Medulla oblongata (tissue), 1 donor: ENCODE data around the gene PIEZO2.

Source experiments
- DNase-seq: peaks from one replicate; pipeline ENCODE4 v3.0.0-alpha.2; 2015; ENCODE audit errors: extremely low spot score

PIEZO2 gene

DNA sequence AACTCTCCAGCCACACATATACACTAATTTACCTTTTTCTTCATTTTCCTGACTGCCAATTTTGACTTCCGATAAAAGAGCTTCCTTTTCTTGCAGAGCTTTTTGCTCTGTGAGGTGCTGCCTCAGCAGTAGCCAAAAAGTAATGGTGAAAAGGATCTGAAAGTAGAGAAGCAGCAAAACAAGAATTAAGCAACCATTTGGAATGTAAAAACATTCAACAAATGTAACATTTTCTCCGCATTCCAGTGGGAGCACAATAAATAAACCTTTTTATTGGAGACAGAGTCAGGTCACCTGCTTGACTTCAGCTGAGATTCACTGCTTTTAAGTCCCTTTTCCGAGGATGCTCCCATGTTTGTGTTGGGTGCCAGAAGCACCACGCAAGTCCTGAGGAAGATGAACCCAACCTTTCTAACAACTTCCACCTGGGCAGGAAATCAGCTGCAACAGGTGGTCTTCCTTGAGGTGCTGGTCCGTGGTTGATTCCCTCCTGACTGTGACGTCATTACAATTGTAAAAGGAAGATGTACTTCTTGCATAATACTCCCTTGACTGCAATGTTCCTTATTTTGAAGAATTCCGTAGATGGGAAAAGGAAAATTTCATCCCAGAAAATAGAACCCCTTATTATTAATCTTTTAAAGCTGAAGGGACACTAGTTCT is 358.1 kb downstream of the PIEZO2 start:
- DNase-seq = peak; percentile 53

DNA sequence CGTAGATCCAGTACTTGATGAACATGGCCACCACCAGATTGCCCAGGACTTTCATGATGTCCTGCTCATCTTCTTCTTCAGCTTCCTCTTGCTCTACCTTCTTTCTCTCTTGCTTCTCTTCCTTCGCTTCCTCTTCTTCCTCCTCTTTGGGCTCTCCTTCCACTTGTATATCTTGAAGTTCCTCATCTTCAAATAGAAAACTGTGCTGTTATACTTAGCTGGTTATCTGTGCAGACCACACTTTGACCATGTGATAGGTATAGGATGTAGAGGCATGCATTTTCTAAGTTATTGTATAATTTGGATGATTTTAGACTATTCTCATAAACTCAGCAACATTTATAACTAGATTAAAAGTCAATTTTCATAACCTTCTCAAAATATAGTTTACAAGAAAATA is 360.2 kb downstream of the PIEZO2 start:
- peak; percentile 31 for DNase-seq

DNA sequence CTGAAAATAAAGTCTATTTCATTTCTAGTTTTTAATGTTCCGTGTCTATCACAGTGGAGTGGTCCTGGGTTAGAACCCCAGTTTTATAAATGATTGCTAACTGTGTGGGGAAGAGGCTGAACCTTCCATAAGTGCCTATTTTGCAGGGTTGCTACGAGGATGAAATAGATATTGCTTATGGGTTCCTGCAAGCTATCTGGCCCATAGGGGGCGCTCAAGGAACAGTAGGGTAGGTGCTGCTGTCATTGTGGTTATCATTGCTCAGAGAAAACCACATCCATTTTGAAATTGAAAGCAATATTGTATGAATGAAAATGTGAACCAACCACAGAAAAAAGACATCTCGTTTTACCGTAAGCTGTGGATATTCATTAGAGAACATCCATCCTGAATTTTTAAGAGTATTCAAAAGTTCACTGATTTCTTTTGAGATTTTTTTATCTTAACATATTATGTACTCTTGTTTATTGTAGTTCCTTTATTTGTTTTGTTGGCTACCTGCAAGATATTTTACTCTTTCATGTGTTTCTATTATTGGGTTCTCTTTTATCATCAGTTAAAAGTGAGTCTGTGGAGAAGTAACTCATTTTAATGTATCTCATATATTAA is 362.0 kb downstream of the PIEZO2 start:
- peak; percentile 92 for DNase-seq

DNA sequence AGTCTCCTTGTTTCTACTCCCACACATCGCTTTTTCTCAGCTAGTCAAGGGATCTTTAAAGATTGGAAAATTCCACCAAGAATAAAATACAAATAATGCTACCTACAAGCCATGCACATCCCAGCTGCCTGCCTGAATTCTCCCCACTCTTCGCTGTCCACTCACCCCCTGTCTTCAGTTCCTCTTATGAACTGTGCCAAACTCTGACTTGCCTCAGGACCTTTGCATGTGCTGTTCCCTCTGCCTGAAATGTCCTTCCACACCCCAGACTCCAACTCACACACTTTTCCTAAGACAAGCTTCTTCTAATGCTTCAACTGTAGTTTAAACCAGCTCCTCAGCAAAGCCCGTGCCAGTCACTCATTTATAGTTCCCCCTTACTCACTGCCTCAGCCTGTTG is 363.6 kb downstream of the PIEZO2 start:
- DNase-seq = no peak

DNA sequence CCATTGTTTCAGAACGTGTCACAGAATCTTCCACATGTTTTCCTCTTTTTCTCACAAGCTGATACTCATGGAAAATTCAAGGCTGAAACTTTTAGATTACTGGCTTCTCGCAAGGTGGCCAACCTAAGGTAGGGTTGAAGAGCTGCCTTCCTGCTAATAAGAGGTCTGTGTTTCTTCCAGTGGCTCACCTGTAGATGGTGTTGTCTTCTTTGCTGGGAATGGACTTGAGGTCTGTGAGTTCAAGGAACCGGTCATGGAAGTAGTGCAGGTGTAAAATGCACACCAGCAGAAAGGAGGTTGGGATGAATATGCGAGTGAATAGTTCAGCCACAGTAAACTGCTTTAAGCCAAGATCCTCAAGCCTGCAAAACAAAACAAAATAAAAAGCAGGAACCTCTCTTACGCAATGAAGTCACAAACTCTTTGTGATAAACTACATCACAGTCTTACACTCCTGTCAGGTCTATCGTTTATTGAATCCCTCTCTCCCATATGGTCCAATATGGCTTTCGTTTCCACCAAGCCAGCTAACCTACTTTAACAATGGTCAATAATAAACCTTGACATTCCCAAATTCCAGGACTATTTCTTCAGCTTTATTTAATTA is 364.7 kb downstream of the PIEZO2 start:
- no peak for DNase-seq

DNA sequence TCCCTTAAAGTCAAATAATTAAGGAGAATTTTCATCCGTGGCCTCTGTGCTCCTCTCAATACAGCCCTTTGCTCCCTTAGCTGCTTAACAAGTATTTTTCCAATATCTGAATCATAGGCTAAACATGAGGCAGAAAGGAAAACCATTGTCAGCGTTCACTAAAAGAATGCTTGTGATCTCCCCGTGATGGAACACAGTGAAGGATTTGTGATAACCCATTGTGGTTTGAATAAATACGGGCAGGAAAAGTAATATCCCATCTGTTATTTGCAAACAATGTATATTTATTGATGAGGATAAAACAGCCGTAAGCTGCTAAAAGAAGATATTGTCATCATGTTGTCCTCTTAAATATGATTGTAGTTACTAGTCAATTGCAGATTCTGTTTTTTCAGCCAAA is 365.4 kb downstream of the PIEZO2 start:
- peak; percentile 64 for DNase-seq

DNA sequence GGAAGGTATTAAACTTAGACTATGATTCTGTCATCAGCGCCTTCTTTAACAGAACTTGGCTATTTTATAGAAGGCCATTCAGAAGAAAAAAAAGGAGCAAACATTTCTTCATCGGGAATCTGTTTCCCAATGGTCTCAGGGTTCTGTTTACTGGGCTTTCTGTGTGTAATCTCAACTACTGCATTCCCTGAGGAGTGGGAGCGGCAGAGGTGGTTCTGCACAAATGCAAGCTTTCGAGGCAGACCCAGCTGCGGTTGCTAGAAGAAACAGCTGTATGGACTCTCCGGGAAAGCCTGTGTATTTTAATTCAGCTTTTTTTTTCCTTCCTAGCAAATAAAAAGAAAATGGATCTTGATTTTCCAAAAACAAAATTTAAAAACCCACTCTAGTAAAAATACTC is 372.9 kb downstream of the PIEZO2 start:
- DNase-seq = no peak

DNA sequence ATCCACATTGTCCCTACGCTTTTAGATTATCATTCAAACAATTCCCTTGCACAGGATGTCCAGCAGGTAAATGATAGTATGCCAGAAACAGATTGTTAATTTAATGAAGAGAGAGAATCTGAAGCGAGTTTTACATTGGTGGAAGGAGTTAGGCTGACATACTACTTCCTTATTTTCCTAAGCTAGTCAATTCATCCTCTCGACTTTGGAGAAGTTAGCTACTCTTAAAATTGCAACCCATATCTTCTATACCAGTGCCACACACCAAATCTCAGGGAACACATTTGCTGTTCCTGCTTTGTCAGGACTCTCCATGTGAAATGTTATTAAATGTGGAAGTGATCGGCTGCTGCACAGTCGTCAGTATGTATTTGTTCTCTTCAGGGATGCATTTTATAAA is 374.3 kb downstream of the PIEZO2 start:
- DNase-seq = no peak

DNA sequence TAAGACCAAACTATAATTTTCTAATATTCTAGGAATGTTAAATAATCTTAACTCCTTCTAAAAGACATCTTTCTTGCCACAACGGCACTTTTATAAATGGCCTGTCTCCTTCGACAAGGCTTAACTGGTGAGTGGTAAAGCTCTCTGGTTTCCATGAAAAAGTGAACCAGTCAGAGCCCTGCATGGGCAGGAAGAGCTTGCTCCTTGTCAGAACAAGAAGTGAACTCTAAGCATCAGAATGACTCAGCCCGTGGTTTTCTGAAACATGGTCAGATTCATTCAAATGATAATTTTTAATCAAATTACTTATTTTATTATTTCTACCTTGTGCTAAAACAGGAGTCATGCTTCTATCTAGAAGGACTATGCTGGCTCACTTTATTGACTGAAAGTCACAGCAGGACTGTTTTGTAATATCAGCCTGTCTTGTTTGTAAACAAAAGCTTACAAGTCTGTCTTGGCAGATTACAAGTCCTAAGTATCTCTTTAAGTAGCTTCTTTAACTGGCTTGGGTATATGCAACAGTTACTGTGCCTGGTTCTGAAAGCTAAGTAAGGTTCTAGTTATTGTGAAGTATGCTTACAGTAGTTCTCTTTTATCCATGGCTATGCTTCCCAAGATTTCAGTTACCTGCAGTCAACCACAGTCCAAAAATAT is 378.2 kb downstream of the PIEZO2 start:
- no peak for DNase-seq

DNA sequence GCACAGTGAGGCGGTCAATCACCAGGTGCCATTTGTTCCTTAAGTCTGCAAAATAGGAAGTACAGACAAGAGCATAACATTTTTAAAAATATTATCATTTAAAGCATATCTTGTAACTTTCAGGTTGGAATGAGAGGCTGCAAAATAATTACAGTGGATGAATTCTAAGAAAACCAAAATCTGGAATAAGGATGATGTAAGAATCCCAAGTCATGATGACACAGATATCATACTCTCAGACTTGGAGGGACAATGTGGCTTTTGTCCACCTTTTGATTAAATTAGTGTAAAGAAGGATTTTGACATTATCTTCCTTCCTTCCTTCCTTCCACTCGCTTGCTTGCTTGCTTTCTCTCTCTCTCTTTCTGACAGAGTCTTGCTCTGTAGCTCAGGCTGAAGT is 379.1 kb downstream of the PIEZO2 start:
- no peak for DNase-seq

DNA sequence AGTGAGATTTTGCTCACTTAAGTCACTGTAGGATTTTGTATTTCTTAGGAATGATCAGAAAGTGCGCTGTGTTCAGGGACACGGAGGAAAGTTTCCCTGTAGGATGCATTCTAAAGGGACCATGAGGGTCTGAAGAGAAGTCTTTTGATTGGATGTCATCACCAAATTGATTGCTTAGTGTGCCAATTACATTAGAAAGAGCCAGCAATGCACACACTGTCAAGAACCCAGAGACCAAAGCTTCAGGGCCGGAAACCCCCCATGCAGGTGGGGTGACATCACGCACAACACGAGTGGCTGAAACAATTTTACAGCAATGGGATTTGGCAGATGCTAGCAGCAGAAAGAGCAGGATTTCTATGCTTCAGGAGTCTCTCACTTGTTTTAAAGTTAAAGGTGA is 381.1 kb downstream of the PIEZO2 start:
- no peak for DNase-seq

DNA sequence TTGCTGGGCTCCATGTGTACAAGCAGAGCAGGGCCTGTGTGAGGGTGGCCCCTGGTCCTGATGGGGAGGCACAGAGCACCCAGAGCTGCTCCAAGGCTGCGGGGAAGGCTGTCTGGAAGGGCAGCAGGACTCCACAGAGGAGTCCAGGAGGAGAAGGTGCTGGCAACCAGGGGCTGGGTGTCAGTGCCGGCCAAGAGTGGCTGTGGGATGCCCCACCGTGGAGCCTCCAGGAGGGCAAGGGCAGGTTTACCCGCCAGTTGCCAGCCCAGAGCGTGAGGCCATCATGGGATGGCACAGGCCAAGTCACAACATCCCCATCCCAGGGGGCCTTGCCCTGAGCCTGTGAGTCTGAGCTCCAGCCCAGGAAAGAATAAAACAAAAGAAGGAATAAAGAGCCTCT is 381.7 kb downstream of the PIEZO2 start:
- no peak for DNase-seq

DNA sequence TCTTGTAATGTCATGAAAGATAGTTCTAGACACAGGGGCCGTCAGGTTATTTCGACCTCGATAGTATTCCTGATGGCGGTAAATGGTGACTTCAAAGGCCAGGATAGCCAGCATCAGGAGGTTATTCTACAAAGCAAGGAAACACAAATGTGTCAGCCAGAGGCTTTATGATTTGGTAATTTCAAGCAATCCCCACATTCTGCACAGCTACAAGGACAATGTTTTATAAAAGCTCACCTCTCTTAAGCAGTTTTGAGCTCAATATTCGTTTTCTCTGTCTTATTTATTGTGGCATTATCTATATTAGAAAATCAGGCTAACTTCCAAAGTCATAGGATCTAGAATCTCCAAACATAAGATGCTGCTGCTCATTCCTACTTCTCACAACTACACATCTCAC is 388.4 kb downstream of the PIEZO2 start:
- no peak for DNase-seq

DNA sequence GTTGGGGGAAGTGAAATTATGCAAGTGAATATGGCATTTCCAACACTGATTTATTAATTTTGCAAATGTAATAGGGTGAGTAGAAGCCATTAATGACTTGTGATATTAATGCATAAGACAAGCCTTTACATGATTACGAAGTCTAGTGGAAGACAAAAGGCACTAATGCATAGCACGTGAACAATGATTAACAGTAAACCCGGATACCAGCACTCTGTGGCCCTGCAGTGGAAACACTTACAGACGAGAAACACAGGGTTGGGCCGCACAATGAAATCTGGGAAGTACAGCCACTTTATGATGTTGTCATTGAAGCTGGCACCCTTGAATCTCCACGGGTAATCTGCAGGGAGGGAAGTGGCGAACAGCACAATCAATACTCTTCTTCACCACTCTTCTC is 390.1 kb downstream of the PIEZO2 start:
- DNase-seq = no peak

DNA sequence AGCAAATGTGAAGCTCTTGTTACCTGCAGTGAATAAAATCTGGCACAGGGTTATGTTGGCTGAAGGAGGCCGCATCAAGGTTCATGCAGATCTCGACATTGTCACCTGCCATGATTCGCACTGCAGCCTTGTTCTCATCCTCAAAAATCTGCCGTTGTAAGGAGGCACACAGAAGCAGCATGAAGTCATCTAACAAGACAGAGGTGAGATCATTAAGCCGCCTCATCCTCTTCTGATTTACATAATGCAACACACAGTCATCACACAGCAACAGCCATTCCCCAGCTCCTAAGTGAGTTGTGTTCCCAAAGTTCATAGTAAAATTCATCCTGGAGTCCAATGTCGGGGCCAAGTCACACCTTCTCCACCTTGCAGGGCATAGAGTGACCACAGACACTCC is 391.4 kb downstream of the PIEZO2 start:
- no peak for DNase-seq

DNA sequence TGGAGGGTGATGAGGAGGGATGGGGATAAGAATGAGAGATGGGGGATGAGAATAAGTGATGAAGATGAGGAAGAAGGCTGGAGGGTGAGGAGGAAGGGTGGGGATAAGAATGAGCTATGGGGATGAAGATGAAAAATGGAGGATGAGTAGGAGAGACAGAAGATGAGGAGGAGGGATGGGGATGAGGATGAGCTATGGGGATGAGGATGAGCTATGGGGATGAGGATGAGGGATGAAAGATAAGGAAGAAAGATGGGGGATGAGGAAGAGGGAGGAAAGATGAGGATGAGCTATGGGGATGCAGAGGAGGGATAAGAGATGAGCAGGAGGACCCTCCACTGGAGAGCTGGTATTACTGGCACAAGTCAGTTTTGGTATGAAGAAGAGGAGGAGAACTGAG is 392.0 kb downstream of the PIEZO2 start:
- DNase-seq = no peak

DNA sequence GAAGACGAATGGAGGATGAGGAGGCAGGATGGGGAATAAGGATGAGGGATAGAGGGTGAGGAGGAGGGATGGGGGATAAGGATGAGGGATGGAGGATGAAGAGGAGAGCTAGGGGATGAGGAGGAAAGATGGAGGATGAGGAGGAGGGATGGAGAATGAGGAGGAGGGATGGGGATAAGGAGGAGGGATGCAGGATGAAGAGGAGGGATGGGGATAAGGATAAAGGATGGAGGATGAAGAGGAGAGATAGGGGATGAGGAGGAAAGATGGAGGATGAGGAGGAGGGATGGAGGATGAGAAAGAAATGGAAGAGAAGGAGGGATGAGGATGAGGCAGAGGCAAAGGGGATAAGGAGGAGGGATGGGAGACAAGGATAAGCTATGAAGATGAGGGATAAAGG is 393.5 kb downstream of the PIEZO2 start:
- DNase-seq = no peak

DNA sequence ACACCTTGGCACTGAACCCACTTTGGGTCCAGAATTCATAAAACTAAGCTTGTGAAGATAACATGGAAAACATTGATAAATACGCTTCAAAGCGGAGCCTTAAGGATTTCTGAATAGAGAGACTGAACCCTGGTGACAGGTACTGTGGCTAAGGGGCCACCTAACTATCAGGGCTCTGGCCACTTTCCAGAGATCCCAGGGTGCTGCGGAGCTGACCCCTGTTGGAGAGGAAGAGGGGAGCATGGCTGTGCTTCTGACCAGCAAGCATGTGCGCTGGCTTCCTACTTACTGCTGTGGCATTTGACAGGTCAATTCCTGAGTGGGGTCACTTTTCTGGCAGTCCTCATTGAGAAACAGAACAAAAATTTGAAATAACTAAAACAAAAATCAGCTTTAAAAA is 395.2 kb downstream of the PIEZO2 start:
- DNase-seq = no peak

DNA sequence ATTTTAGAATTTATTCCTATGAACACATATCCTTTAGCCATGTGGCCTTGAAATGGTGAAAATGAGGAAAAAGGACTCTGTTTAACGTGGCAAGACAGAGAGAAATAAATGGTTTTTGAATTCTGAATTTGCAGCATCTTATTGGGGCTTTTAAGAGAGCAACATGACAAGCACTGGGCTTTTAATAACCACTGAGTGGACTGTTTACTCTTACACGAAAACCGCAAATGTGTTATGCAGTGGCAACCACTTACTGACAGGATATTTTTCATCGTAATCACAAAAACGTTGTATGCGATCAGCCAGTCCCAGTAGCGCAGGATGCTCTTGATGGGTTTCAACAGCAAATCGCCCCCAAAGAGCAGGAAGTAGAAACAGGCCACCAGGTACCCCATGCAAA is 397.0 kb downstream of the PIEZO2 start:
- no peak for DNase-seq

DNA sequence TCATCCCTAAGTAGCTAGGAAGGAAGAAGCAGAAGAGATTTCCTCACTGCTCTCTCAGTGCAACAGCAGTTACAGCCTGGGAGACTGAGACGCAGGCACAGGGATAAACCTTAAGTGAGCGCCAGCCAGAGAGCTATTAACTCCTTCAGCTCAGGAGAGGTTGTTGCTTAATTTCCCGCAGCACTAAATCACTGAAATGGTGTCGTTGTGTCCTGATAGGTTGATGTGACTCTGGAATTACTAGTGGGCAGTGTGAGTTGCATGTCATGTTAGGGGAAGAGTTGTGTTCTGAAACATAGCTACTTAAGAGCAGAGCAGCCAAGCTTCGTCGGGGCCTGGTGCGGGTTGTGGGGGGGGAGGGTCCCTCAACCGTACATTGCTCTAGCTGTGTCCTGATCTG is 397.7 kb downstream of the PIEZO2 start:
- no peak for DNase-seq

DNA sequence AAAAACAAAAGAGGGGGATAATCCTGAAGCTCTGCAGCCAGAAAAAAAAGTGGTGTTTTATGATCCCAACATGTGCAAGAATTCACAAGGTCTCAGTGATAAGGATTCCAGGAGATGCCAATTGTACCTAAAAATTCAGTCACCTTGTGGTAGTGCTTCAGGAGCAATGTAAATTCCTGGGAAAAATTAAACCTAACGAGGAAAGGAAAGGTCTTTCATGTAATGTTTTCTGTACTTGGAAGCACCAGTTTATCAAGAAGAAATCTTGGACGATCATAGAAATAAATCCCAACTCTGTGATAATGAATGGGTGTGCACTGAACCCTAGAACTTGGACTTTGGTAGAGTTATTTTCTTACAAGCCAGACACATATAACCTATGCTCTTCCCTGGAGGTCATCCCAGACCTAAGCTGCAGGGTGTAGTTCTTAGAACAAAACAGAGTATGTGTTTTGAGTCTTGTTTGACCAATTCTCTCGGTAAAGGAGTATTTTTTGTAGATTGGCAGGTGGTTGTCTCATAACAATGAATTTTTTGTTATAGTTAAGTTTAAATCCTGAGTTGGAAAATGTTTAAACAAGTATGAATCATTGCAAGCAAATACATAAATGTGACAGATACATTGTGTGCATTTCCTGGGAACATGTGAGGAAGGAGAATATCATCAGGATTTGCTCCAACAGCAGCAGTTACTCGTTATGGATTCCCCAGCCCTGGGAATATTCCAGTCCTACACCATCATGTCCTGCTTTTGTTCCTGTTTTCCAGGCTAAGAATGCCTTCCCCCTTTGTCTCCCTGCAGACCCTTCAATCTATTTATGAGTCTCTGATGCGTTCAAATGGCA is 399.0 kb downstream of the PIEZO2 start:
- DNase-seq = no peak

DNA sequence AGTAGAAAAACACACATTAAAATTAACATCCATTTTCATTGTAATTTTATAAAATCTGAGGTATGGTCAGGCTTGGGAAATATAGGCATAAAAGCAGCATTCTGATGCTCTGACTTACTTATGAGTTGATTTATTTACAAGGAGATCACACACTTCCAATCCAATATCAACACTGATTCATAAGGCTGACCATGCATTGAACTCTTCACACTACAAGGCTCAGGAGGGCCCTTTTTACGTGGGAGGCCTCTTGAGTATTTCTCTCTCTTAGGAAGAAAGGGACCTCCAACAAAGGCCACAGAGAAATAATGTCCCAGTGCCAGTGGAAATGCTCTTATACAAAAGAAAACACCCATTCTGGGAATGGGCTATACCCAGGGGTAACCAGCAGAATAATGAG is 400.7 kb downstream of the PIEZO2 start:
- no peak for DNase-seq
